ENCODE results near the gene ACR.
A peak's percentile ranks its signal among the peaks of the same experiment; 100 is the strongest.
"Not testable (repeated sequence)": the region's sequence is repeated elsewhere in the genome, so short reads cannot be mapped to it uniquely, and the experiment has no call there.

The ACR gene

GRCh38 chr22:50733521-50734342 lies 4.3 kb upstream of the ACR start:
- peak; percentile 78 for DNase-seq

- DNase-seq, result peak; percentile 18
Measured at GRCh38 chr22:50734343-50734771, 3.6 kb upstream of the ACR start.

GRCh38 chr22:50734986-50735738 lies 2.8 kb upstream of the ACR start:
- peak; percentile 19 for DNase-seq

DNA sequence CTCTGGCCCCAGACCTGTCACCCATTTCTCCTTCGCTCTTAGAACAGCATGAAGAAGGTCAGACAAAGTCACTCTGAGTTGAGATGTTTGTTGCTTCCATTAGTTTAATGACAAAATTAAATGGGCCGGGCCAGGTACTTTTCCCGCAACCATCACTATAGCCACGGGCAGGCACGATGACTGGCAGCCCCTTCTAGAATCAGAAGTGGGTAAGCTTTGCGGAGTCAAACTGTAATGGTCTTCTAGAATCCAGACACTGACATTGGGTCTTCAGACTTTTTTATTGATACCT lies 2.3 kb upstream of the ACR start:
- no peak for DNase-seq

DNA sequence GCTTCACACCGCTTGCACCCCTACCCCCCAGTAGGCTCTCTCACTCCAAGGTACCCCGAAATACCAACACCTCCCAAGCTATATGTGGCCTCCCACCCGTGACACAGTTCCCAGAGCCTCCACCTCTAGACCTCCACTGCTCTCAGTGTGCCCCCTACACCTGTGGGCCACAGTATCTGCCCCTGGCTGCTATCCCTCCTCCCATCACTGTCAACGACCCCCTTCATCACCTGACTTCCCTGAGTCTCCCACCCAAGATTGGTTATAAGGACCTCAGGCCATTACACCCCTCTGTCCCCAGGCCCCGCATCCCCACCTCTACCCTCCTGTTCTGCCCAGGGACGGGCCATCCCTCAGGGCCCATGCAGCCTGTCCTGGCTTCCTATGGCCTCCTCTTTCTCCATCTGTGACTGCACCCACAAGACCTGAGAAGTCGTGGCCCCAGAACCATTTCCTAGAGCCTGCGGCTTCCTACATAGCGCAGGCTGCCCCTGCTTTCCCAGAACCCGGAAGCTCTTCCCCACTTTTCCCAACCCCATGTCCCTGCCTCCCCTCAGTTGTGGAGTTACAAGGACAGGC lies 734 bp downstream of the ACR start:
- no peak for DNase-seq

DNA sequence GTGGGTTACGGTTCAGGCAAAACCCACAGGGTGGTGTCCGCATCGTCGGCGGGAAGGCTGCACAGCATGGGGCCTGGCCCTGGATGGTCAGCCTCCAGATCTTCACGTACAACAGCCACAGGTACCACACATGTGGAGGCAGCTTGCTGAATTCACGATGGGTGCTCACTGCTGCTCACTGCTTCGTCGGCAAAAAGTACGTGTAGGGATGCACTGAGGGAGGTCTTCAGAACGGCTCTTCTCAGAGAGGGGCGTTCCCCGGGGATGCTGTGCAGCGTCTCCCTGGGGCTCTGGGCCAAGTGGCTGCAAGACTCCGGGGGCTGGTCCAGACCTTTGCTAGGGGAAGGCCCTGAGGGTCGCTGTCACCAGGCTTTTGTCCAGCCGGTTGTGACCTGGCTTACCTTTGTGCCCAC lies 1.3 kb downstream of the ACR start:
- DNase-seq, result no peak

DNA sequence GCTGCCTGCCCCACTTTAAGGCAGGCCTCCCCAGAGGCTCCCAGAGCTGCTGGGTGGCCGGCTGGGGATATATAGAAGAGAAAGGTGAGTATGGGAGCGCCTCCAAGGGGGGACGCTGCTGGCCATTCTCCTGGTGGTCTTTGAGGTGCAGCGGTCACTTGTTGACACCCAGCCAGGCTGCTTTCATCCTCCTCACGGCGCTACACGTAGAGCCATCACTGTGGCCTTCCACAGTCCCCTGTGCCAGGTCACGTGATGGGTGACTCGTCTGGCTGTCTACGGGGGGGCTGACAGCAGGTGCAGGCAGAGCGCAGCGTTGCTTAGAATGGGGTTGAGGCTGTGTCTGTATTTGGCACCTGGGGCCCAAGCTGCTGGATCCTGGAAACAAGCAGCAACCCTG lies 1.9 kb downstream of the ACR start:
- peak; percentile 53 for DNase-seq

DNA sequence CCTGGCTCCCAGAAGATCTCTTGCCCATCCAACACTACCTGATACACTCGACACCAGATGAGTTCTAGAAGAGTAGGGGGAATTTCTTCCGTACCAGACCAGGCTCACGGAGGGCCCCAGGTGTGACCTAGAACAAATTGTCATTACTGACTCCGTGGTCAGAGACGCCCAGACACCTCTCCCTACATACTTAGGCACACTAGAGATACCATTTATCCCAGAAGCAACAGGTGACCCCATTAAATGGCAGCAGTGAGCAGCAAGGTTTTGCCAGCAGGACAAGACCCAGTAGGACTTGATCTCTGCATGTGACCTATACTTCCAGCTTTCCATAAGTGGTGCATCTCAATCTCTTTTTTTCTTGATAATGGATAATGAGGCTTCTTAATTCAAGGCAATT lies 2.7 kb downstream of the ACR start:
- DNase-seq, result not testable (repeated sequence)

GRCh38 chr22:50744424-50744823 lies 6.4 kb downstream of the ACR start:
- not testable (repeated sequence) for DNase-seq

GRCh38 chr22:50747521-50747920 lies 9.5 kb downstream of the ACR start:
- DNase-seq, result not testable (repeated sequence)

- not testable (repeated sequence) for DNase-seq
Measured at GRCh38 chr22:50748630-50749029, 10.6 kb downstream of the ACR start.

- DNase-seq, result not testable (repeated sequence)
Measured at GRCh38 chr22:50749302-50750074, 11.5 kb downstream of the ACR start.

GRCh38 chr22:50755251-50755650 lies 17.2 kb downstream of the ACR start:
- DNase-seq, result not testable (repeated sequence)

DNA sequence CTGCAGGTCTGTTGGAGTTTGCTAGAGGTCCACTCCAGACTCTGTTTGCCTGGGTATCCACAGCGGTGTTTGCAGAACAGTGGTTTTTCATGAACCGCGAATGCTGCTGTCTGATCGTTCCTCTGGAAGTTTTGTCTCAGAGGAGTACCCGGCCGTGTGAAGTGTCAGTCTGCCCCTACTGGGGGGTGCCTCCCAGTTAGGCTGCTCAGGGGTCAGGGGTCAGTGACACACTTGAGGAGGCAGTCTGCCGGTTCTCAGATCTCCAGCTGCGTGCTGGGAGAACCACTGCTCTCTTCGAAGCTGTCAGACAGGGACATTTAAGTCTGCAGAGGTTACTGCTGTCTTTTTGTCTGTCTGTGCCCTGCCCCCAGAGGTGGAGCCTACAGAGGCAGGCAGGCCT lies 18.4 kb downstream of the ACR start:
- not testable (repeated sequence) for DNase-seq

DNA sequence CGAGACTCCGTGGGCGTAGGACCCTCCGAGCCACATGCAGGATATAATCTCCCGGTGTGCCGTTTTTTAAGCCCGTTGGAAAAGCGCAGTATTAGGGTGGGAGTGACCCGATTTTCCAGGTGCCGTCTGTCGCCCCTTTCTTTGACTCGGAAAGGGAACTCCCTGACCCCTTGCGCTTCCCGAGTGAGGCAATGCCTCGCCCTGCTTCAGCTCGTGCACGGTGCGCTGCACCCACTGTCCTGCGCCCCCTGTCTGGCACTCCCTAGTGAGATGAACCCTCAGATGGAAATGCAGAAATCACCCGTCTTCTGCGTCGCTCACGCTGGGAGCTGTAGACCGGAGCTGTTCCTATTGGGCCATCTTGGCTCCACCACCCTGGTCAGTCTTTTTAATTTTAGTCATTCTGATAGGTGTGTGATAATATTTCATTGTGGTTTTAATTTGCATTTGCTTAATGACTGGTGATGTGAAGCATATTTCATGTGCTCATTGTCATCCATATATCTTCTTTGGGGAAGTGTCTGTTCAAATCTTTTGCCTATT lies 19.0 kb downstream of the ACR start:
- DNase-seq, result peak; percentile 70

- DNase-seq, result not testable (repeated sequence)
Measured at GRCh38 chr22:50759597-50760341, 21.8 kb downstream of the ACR start.

GRCh38 chr22:50761829-50762228 lies 23.8 kb downstream of the ACR start:
- DNase-seq, result not testable (repeated sequence)

GRCh38 chr22:50764288-50764687 lies 26.3 kb downstream of the ACR start:
- DNase-seq, result not testable (repeated sequence)

GRCh38 chr22:50775132-50775531 lies 37.1 kb downstream of the ACR start:
- DNase-seq, result peak; percentile 46

DNA sequence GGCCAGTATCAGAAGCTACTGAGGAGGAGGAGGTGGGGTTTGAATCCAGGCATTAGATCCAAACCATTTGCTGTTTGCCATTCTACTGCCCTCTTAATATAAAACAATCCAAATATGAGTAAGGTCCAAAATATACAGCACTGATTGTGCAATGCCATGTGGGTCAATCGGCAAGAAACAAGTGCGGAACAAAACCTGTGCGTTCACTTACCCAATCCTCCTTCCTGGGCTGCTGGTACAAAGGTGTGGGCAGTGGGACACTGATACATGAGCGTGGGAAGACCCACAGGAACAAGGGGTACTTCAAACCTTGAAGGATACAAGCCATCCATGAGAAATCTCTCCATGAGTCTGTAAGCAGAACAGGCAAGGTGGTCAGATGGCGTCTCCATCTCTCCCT lies 39.6 kb downstream of the ACR start:
- not testable (repeated sequence) for DNase-seq

DNA sequence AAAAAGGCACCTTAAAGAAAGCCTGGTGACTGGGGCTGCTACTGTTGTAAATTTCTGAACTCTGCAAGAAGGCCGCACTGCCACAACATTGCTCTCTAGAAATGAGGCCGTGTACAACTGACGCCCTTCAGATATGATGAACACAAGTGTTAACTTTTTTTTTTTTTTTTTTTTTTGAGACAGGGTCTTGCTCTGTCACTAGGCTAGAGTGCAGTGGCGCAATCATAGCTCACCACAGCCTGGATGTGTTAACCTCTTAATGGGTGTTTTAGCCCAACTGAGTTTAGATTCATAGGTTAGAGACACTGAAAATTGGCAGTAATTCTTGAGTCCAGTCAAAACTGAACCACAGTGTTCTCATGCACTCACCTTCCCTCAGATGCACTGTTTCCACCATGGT lies 42.2 kb downstream of the ACR start:
- DNase-seq, result not testable (repeated sequence)

GRCh38 chr22:50782253-50782652 lies 44.2 kb downstream of the ACR start:
- not testable (repeated sequence) for DNase-seq
